K562 (cell line): Measurements from ENCODE around the gene METTL23. TPM values are rescaled to one million over a fixed set of nuclear protein-coding genes. Genes with fewer than 3 reads are reported as not detected.

Source experiments
- ARID1B ChIP-seq: fragments of 450-650 bp; IDR thresholded peaks from 2 replicates; pipeline ENCODE4 v1.6.1; 2016; ENCODE audit warnings: antibody characterized with exemption, mild to moderate bottlenecking, inconsistent platforms
- C11orf30 ChIP-seq: fragments of 450-650 bp; IDR thresholded peaks from 2 replicates; pipeline ENCODE4 v1.6.1; 2016; ENCODE audit warnings: low read depth, mild to moderate bottlenecking
- DPF2 ChIP-seq: fragments of 450-650 bp; IDR thresholded peaks from 2 replicates; pipeline ENCODE4 v1.6.1; 2016
- FUS ChIP-seq: fragments of 200-400 bp; formaldehyde crosslinking; optimal IDR thresholded peaks from 2 replicates; pipeline ENCODE3; 2017; ENCODE audit warnings: low read depth, low read length
- HLTF ChIP-seq: fragments of 450-650 bp; IDR thresholded peaks from 2 replicates; pipeline ENCODE4 v1.6.1; 2016
- HMGN3 ChIP-seq: IDR thresholded peaks from 2 replicates; pipeline ENCODE4 v1.6.1; 2011; ENCODE audit warnings: borderline replicate concordance, low read depth, mild to moderate bottlenecking, mixed read lengths, low read length; ENCODE audit not compliant: insufficient read length; ENCODE audit errors: extremely low read depth
- ILK ChIP-seq: fragments of 450-650 bp; IDR thresholded peaks from 2 replicates; pipeline ENCODE4 v1.6.1; 2016; ENCODE audit warnings: missing genetic modification characterization, low read depth, mild to moderate bottlenecking, missing compliant biosample characterization, moderate library complexity, borderline replicate concordance
- MAZ ChIP-seq, 2 experiments: fragments of 450-650 bp in 1 of 2; sonication (generic) in 1 of 2; formaldehyde crosslinking; IDR thresholded peaks in 1 of 2; conservative IDR thresholded peaks in 1 of 2; 2 replicates each; pipeline versions ENCODE4 v1.4.0 to v1.5.0; 2020; ENCODE audit warnings: mild to moderate bottlenecking in 1 of 2, missing genetic modification reagents in 1 of 2
- MEIS2 ChIP-seq: fragments of 450-650 bp; IDR thresholded peaks from 2 replicates; pipeline ENCODE4 v1.6.1; 2014; ENCODE audit warnings: mild to moderate bottlenecking; ENCODE audit not compliant: partially characterized antibody
- MXI1 ChIP-seq: IDR thresholded peaks from 2 replicates; pipeline ENCODE4 v1.6.1; 2011; ENCODE audit warnings: low read depth, mild to moderate bottlenecking, improper control_type of control experiment, low read length
- NFE2 ChIP-seq: IDR thresholded peaks from 2 replicates; pipeline ENCODE4 v1.6.1; 2014; ENCODE audit warnings: antibody characterized with exemption, low read depth
- NFIC ChIP-seq: fragments of 450-650 bp; IDR thresholded peaks from 2 replicates; pipeline ENCODE4 v1.6.1; 2017; ENCODE audit warnings: mild to moderate bottlenecking, inconsistent platforms
- RB1 ChIP-seq: fragments of 450-650 bp; IDR thresholded peaks from 2 replicates; pipeline ENCODE4 v1.6.1; 2017; ENCODE audit warnings: low read depth, mild to moderate bottlenecking
- SIN3B ChIP-seq: fragments of 450-650 bp; IDR thresholded peaks from 2 replicates; pipeline ENCODE4 v1.6.1; 2017; ENCODE audit warnings: low read depth, mild to moderate bottlenecking, moderate library complexity
- ZNF277 ChIP-seq: fragments of 250-450 bp; sonication (Bioruptor Pico); IDR thresholded peaks from 2 replicates; pipeline ENCODE4 v1.8.0; 2022; ENCODE audit warnings: inconsistent platforms, mild to moderate bottlenecking, moderate library complexity, borderline replicate concordance
- ZNF316 ChIP-seq: fragments of 450-650 bp; IDR thresholded peaks from 2 replicates; pipeline ENCODE4 v1.6.1; 2016
- ZNF384 ChIP-seq: IDR thresholded peaks from 2 replicates; pipeline ENCODE4 v1.6.1; 2012; ENCODE audit warnings: low read depth, low read length, improper control_type of control experiment
- ZSCAN32 ChIP-seq: fragments of 450-650 bp; formaldehyde crosslinking; IDR thresholded peaks from 2 replicates; pipeline ENCODE4 v1.4.0; 2020; ENCODE audit warnings: mild to moderate bottlenecking, moderate library complexity
- polyA plus RNA-seq, 8 experiments: library from polyadenylated mRNA; depleted of rRNA in 4 of 8; stranded (reverse) in 5 of 8; unstranded in 3 of 8; fragments of >200 nt; fragmentation: Nextera tagmentation in 2 of 8; fragmentation: Illumina TruSeq in 1 of 8; extraction: Ambion mirVana in 2 of 8; extraction: Trizol in 1 of 8; gene quantifications; 2 replicates each; pipeline versions ENCODE4 v1.2.1 to v1.2.3, GENCODE V29; 2011 to 2014; ENCODE audit warnings: inconsistent platforms in 1 of 8, missing spikeins in 1 of 8
- total RNA-seq, 7 experiments: library from RNA; depleted of rRNA in 6 of 7; stranded (reverse); fragments of >200 nt in 6 of 7; fragmentation: Illumina TruSeq in 2 of 7; extraction: Trizol in 2 of 7; gene quantifications; 2 replicates each; pipeline versions ENCODE4 v1.2.1 to v1.2.3, GENCODE V29; 2011 to 2021; ENCODE audit warnings: low replicate concordance in 1 of 7
- TF ChIP-seq, protein P1 (sequence below), 2 experiments: fragments of 450-650 bp; formaldehyde crosslinking in 1 of 2; IDR thresholded peaks; 2 replicates each; pipeline versions ENCODE4 v1.4.0 to v1.6.1; 2014 to 2020; ENCODE audit warnings: mild to moderate bottlenecking in 2 of 2, borderline replicate concordance in 1 of 2, low read depth in 1 of 2

Gene METTL23
- total and polyA plus RNA-seq, 9 of the 15 experiments (the other 6 are each of a cell fraction or from before 2014, with no cell fraction given), result 29.4 to 67.3 (median 41.6) TPM

GRCh38 chr17:76740329-76741118 lies 13.9 kb downstream of the METTL23 start (continued):
- TF ChIP-seq ZNF277 (CRISPR knock-in tag) (no peak), MAZ (CRISPR knock-in tag; conservative IDR thresholded peaks at IDR 0.05 in 1 of 2, IDR thresholded peaks at IDR 0.05 in 1 of 2) (no peak), NFIC (peak; percentile 78), SIN3B (0 out of 2 replicates have a peak, but pooled peaks have one; percentile 20), RB1 (peak; percentile 34; the same call in 1 of the 2 replicates), NFE2 (peak; percentile 43), ZSCAN32 (no peak), MXI1 (peak; percentile 25; the same call in 1 of the 2 replicates), ZNF316 (peak; percentile 70), ZNF384 (peak; percentile 73), FUS (no peak), HMGN3 (no peak), ARID1B (no peak), DPF2 (0 out of 2 replicates have a peak, but pooled peaks have one; percentile 26), C11orf30 (peak; percentile 47; the same call in 1 of the 2 replicates), ILK (tag) (no peak), MEIS2 (peak; percentile 57), HLTF (no peak)
- TF ChIP-seq, protein P1, sequence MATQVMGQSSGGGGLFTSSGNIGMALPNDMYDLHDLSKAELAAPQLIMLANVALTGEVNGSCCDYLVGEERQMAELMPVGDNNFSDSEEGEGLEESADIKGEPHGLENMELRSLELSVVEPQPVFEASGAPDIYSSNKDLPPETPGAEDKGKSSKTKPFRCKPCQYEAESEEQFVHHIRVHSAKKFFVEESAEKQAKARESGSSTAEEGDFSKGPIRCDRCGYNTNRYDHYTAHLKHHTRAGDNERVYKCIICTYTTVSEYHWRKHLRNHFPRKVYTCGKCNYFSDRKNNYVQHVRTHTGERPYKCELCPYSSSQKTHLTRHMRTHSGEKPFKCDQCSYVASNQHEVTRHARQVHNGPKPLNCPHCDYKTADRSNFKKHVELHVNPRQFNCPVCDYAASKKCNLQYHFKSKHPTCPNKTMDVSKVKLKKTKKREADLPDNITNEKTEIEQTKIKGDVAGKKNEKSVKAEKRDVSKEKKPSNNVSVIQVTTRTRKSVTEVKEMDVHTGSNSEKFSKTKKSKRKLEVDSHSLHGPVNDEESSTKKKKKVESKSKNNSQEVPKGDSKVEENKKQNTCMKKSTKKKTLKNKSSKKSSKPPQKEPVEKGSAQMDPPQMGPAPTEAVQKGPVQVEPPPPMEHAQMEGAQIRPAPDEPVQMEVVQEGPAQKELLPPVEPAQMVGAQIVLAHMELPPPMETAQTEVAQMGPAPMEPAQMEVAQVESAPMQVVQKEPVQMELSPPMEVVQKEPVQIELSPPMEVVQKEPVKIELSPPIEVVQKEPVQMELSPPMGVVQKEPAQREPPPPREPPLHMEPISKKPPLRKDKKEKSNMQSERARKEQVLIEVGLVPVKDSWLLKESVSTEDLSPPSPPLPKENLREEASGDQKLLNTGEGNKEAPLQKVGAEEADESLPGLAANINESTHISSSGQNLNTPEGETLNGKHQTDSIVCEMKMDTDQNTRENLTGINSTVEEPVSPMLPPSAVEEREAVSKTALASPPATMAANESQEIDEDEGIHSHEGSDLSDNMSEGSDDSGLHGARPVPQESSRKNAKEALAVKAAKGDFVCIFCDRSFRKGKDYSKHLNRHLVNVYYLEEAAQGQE (IDR thresholded peaks at IDR 0.05; ENCODE audit: borderline replicate concordance), result no peak
- TF ChIP-seq, protein P1 (CRISPR knock-in tag; IDR thresholded peaks at IDR 0.05; ENCODE audit: low read depth), result no peak
